NT2/D1 (cell line): ENCODE data around the gene USP21.

Experiments used
- DNase-seq: peaks from one replicate; pipeline ENCODE4 v3.0.0-alpha.2; 2011; ENCODE audit warnings: low read depth, low spot score
- H3K27me3 ChIP-seq: 2 replicates; pipeline ENCODE4 v1.6.0; 2011; ENCODE audit warnings: mild to moderate bottlenecking; ENCODE audit not compliant: insufficient read length, insufficient read depth
- H3K36me3 ChIP-seq: 2 replicates; pipeline ENCODE4 v1.6.1; 2011; ENCODE audit warnings: mild to moderate bottlenecking, low read length, mixed read lengths; ENCODE audit not compliant: insufficient read depth, insufficient read length
- H3K4me1 ChIP-seq: 2 replicates; pipeline ENCODE4 v1.5.1; 2011; ENCODE audit not compliant: insufficient read depth, insufficient read length
- H3K4me3 ChIP-seq: 2 replicates; pipeline ENCODE4 v1.5.1; 2011; ENCODE audit warnings: low read depth; ENCODE audit not compliant: insufficient read length
- H3K9ac ChIP-seq: 2 replicates; pipeline ENCODE4 v1.6.0; 2011; ENCODE audit warnings: low read depth; ENCODE audit not compliant: insufficient read length
- H3K9me3 ChIP-seq: 2 replicates; pipeline ENCODE4 v1.5.1; 2011; ENCODE audit warnings: mild to moderate bottlenecking, low read length; ENCODE audit not compliant: insufficient read depth
- SUZ12 ChIP-seq: IDR thresholded peaks from 2 replicates; pipeline ENCODE4 v1.6.1; 2011; ENCODE audit not compliant: insufficient read length, insufficient read depth; ENCODE audit errors: extremely low read depth
- YY1 ChIP-seq: IDR thresholded peaks from 2 replicates; pipeline ENCODE4 v1.6.1; 2011; ENCODE audit not compliant: insufficient read length, insufficient read depth
- ZNF274 ChIP-seq: IDR thresholded peaks from 2 replicates; pipeline ENCODE4 v1.6.1; 2011; ENCODE audit warnings: mild to moderate bottlenecking, low read depth, low read length

Gene USP21

DNA sequence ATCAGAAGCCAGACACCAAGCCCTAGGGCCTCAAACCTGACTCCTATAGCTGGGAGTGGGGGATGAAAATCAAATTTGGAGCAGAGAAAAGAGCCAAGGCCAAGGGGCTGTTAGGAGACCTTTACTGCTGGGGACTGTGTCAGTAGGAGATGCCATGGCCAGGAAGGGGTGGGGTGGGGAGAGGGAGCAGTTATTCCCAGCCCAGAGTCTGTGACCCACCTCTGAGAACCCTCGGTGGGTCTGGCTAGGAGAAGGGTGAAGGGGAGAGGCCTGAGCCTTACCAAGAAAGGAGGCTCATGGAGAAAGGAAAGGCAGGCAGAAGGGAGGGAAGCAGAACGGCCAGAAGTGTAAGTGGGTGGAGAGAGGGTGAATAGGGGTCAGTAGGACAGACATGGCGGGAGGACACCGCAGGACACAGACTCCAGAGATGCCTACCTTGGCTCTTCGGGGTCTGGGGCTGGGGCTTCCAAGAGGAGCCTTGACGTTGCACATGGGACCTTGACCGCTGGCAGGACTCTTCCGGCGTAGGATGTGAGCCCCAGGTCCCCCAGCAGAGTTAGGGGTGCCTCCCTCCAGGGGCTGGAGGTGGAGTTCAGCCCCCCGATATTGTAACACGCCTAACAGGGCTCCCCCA is 38.4 kb downstream of the USP21 start:
- Histone ChIP-seq H3K4me1 (peaks cover 40% of the 10 kb centered on the region), H3K4me3 (peak overlapping the region; percentile 52)

GRCh38 chr1:161198194-161198896 is 39.0 kb downstream of the USP21 start:
- H3K9ac ChIP-seq, result peak overlapping the region; percentile 86

More for the DNA sequence above, 38.4 kb downstream of the USP21 start:
- H3K36me3 ChIP-seq, result peaks cover 37% of the 10 kb centered on the region
- no peaks in the 10 kb centered on the region for H3K27me3 ChIP-seq
- H3K9ac ChIP-seq, result peak overlapping the region; percentile 86
- H3K9me3 ChIP-seq, result no peaks in the 10 kb centered on the region
- no peak for DNase-seq
- TF ChIP-seq ZNF274, result no peak
- no peak for TF ChIP-seq SUZ12
- no peak for TF ChIP-seq YY1

GRCh38 chr1:161198897-161199431 is 39.7 kb downstream of the USP21 start, which contains the start of gene ADAMTS4:
ADAMTS4 (minus strand) TSS chr1:161199054; CDS start chr1:161198627, 427 bp downstream.
- peak within 1 kb of the TSS; percentile 52 for H3K4me3 ChIP-seq
- DNase-seq, result no peak
- H3K9me3 ChIP-seq, result no peaks in the 10 kb centered on the region
- no peaks in the 10 kb centered on the region for H3K27me3 ChIP-seq
- H3K9ac ChIP-seq, result peak within 1 kb of the TSS; percentile 86
- TF ChIP-seq ZNF274 (no peak), YY1 (no peak), SUZ12 (no peak)
- peaks cover 34% of the 10 kb centered on the region for H3K36me3 ChIP-seq
- peaks cover 42% of the 10 kb centered on the region for H3K4me1 ChIP-seq

More at GRCh38 chr1:161198194-161198896, 39.0 kb downstream of the USP21 start:
- DNase-seq, result peak; percentile 55
- TF ChIP-seq YY1 (no peak), ZNF274 (no peak), SUZ12 (no peak)
- Histone ChIP-seq H3K4me1 (peaks cover 41% of the 10 kb centered on the region), H3K27me3 (no peaks in the 10 kb centered on the region), H3K9me3 (no peaks in the 10 kb centered on the region), H3K36me3 (peaks cover 34% of the 10 kb centered on the region), H3K4me3 (peak overlapping the region; percentile 52)

DNA sequence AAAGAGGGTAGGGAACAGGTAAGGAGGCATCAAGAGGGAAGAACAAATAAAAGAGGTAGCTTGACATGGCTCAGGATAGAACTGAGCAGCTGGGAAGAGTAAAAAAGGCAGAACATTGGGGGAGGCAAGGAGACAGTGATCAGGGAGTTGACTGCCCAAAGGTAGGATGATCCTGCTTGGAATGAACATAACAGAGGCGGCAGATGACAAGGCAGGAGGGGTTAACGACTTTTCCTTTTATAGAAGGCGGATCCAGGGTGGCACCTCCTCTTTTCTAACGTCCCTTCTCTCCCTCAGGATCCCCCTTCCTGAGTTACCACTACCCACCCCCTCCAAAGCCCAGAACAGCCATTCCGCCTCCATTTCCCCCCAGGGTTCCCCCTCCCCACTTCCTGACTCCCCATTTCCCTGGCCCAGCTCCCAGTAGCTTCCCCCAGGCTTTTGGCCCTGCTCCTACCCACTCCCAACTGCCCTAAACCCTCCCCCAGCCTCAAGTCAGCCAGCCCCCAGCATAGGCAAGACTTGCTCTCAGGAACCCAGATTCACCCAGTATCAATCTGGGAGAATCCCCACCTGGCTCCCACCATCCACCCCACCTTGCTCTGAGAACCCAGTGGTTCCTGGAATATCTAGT is 40.3 kb downstream of the USP21 start:
- H3K9me3 ChIP-seq, result no peaks in the 10 kb centered on the region
- TF ChIP-seq ZNF274 (no peak), SUZ12 (no peak)
- H3K36me3 ChIP-seq, result peaks cover 35% of the 10 kb centered on the region
- peak overlapping the region; percentile 12 for H3K4me3 ChIP-seq
- H3K27me3 ChIP-seq, result no peaks in the 10 kb centered on the region
- H3K4me1 ChIP-seq, result peaks cover 42% of the 10 kb centered on the region
- peak overlapping the region; percentile 86 for H3K9ac ChIP-seq
- no peak for DNase-seq

GRCh38 chr1:161200421-161200991 is 41.2 kb downstream of the USP21 start:
- Histone ChIP-seq H3K36me3 (peaks cover 35% of the 10 kb centered on the region), H3K9me3 (no peaks in the 10 kb centered on the region), H3K9ac (peak overlapping the region; percentile 96), H3K27me3 (no peaks in the 10 kb centered on the region), H3K4me1 (peaks cover 42% of the 10 kb centered on the region), H3K4me3 (no peak overlapping the region)
- TF ChIP-seq YY1 (no peak), ZNF274 (no peak), SUZ12 (no peak)
- DNase-seq, result peak; percentile 59

GRCh38 chr1:161200992-161201835 is 41.9 kb downstream of the USP21 start:
- no peak for DNase-seq

More at GRCh38 chr1:161200992-161201835, 41.9 kb downstream of the USP21 start:
- peaks cover 42% of the 10 kb centered on the region for H3K4me1 ChIP-seq
- no peaks in the 10 kb centered on the region for H3K27me3 ChIP-seq
- no peak for TF ChIP-seq SUZ12
- no peak for TF ChIP-seq YY1
- TF ChIP-seq ZNF274, result no peak
- no peaks in the 10 kb centered on the region for H3K9me3 ChIP-seq
- H3K36me3 ChIP-seq, result peaks cover 35% of the 10 kb centered on the region
- H3K4me3 ChIP-seq, result peak overlapping the region; percentile 83
- H3K9ac ChIP-seq, result peak overlapping the region; percentile 96
